Measurements from ENCODE around the gene SVIL.

DNA sequence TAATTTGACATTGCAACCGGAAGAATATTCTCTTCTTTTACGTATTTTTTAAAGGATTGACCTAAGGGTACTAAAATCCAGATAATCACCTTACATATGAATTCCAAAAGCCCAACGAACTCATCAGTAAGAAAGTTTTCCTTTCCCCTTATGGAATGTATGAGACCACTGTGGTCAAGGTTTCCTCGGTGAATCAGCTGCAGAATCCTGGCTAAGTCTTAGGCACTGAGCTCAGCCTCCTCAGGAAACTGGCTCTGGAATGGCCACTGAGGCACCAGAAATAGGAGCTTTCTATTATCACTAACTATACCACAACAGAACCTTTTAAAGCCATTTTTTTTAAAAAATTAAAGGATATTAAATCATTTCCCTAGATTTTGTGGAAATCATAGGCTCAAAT is 21.0 kb downstream of the SVIL start:
- TF ChIP-seq POLR2AphosphoS5 (IDR thresholded peaks at IDR 0.05; ENCODE audit: borderline replicate concordance, low read depth, low read length), result no peak
- no peak for TF ChIP-seq EZH2 (IDR thresholded peaks at IDR 0.05)
